ENCODE results near the gene EYA4.

Gene EYA4

DNA sequence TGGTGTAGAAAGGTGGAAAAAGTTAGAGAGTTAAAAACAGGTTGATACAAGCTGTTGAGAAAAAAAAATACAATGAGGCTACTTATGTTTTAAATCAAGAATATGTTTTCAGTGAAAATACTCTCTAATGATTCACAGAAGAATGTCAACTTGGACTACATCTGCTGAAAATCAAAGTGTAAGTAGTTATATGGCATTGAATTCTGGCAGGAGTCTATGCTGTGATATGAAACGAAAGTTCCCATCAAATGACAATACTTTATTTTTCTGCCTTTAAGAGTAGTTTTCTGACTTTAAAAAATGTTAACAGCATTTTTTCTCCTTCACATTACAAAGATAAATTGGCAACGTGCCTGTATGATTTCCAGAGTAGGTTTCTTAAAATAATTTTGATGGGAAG, 158.3 kb downstream of the EYA4 start:
- DNase-seq (ENCODE audit: low read depth) = no peak
- no peak overlapping the region for H3K4me3 ChIP-seq (ENCODE audit: low read depth, low read length)
- TF ChIP-seq POLR2A (IDR thresholded peaks at IDR 0.05; ENCODE audit: extremely low read depth, insufficient read length) = no peak
- TF ChIP-seq, protein P1, sequence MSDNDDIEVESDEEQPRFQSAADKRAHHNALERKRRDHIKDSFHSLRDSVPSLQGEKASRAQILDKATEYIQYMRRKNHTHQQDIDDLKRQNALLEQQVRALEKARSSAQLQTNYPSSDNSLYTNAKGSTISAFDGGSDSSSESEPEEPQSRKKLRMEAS (IDR thresholded peaks at IDR 0.05; ENCODE audit: low read depth, low read length) = no peak
- no peak for TF ChIP-seq MYC (IDR thresholded peaks at IDR 0.05; ENCODE audit: low read depth, low read length)
- TF ChIP-seq, protein P2, sequence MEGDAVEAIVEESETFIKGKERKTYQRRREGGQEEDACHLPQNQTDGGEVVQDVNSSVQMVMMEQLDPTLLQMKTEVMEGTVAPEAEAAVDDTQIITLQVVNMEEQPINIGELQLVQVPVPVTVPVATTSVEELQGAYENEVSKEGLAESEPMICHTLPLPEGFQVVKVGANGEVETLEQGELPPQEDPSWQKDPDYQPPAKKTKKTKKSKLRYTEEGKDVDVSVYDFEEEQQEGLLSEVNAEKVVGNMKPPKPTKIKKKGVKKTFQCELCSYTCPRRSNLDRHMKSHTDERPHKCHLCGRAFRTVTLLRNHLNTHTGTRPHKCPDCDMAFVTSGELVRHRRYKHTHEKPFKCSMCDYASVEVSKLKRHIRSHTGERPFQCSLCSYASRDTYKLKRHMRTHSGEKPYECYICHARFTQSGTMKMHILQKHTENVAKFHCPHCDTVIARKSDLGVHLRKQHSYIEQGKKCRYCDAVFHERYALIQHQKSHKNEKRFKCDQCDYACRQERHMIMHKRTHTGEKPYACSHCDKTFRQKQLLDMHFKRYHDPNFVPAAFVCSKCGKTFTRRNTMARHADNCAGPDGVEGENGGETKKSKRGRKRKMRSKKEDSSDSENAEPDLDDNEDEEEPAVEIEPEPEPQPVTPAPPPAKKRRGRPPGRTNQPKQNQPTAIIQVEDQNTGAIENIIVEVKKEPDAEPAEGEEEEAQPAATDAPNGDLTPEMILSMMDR (IDR thresholded peaks at IDR 0.05; ENCODE audit: low read depth, low read length) = no peak

DNA sequence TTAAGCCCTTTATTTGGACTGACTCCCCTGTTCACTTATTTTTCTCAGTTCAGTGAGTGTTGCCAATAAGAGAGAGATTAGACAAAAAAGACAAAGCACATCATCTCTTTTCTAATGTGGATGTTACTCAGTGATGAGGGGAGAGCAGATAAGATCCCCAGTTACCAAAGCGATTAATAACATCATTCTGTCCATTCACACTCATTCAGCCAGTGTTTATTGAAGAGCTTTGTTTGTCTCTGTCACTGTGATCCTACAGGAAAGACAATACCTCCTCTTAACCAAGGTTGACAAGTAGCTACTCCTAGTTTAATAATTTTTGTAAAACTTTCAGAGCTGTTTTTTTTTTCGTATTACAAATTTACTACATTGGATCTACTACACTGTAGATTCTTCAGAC, 163.0 kb downstream of the EYA4 start:
- TF ChIP-seq, protein P1 (IDR thresholded peaks at IDR 0.05; ENCODE audit: low read depth, low read length) = no peak
- TF ChIP-seq MYC (IDR thresholded peaks at IDR 0.05; ENCODE audit: low read depth, low read length) = no peak
- no peak for TF ChIP-seq POLR2A (IDR thresholded peaks at IDR 0.05; ENCODE audit: extremely low read depth, insufficient read length)
- TF ChIP-seq, protein P2 (IDR thresholded peaks at IDR 0.05; ENCODE audit: low read depth, low read length) = no peak
- no peak for DNase-seq (ENCODE audit: low read depth)
- H3K4me3 ChIP-seq (ENCODE audit: low read depth, low read length) = no peak overlapping the region

DNA sequence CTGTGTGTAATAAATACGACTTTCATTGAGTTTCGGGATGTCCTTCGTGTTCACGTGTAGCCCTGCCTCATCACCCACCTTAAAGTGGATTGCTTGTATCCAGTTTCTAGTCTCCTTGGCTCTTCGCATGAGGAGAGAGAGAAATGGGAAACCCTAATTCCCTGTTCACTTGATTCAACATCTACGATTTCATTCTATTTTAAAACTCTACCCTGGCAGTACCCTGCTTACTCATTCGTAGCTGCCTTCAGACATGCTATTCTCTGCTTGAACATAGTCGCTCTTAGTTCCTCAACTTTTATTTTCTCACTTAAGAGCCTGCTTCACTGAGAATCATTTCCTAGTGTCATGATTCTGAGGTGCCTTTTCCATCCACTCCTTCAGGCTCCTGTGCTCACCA, 163.6 kb downstream of the EYA4 start:
- DNase-seq (ENCODE audit: low read depth) = no peak
- no peak for TF ChIP-seq POLR2A (IDR thresholded peaks at IDR 0.05; ENCODE audit: extremely low read depth, insufficient read length)
- no peak for TF ChIP-seq MYC (IDR thresholded peaks at IDR 0.05; ENCODE audit: low read depth, low read length)
- TF ChIP-seq, protein P2 (IDR thresholded peaks at IDR 0.05; ENCODE audit: low read depth, low read length) = no peak
- TF ChIP-seq, protein P1 (IDR thresholded peaks at IDR 0.05; ENCODE audit: low read depth, low read length) = no peak
- H3K4me3 ChIP-seq (ENCODE audit: low read depth, low read length) = no peak overlapping the region

DNA sequence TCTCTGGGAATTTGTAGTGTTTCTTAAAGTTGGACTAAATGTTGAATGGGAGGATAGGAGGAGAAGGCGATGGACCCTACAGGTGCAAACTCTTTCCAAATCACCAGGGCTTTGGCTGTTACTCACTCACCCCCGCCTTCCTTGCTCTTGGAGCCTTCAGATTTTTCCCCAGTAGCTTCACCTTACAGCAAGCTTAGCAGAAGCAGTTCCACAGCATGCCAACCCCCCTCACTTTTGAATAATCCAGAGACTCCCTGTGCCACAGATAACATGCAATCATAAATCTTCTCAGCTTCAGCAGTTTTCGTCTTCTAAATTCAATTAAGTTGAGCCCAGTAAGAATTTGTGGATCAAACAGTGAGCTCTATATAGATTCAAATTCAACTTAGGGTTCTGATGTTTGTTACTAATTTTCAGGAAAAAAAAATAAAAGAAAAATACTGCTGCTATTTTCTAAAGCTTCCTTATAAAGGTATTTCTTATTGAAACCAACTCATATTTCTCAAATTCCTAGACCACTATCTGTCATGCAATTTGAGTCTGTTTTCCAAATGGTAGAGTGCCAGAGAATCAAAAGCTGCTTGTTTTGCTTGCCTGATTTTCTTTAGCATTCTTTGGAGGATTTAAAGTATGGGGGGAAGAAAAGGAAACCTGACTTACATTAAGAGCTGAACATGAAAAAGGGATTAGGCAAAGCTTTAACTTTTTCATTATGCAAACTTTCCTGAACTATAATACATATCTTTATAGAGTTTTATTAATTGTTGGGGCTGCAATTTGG, 166.4 kb downstream of the EYA4 start:
- no peak for DNase-seq (ENCODE audit: low read depth)
- TF ChIP-seq, protein P2 (IDR thresholded peaks at IDR 0.05; ENCODE audit: low read depth, low read length) = no peak
- TF ChIP-seq, protein P1 (IDR thresholded peaks at IDR 0.05; ENCODE audit: low read depth, low read length) = no peak
- TF ChIP-seq POLR2A (IDR thresholded peaks at IDR 0.05; ENCODE audit: extremely low read depth, insufficient read length) = no peak
- no peak for TF ChIP-seq MYC (IDR thresholded peaks at IDR 0.05; ENCODE audit: low read depth, low read length)
- no peak overlapping the region for H3K4me3 ChIP-seq (ENCODE audit: low read depth, low read length)

DNA sequence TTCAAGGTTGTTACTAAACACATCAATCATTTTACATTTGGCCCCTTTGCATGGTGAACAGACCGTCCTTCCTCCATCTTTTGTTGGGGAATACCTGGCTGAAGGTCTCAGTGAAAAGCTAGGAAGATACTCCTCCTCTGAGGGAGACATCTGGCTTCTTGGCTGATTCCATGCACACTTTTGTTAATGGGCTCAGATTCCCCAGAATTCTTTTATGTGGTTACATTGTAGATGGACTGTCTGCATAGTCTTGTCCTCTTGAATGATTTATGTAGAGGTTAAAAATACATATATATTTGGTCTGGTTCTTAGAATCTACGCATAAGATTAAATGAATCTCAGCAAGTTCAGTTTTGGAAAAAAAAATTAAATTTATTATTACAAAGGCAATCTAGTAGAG, 167.0 kb downstream of the EYA4 start:
- no peak overlapping the region for H3K4me3 ChIP-seq (ENCODE audit: low read depth, low read length)
- DNase-seq (ENCODE audit: low read depth) = no peak
- TF ChIP-seq MYC (IDR thresholded peaks at IDR 0.05; ENCODE audit: low read depth, low read length) (no peak), POLR2A (IDR thresholded peaks at IDR 0.05; ENCODE audit: extremely low read depth, insufficient read length) (no peak)
- TF ChIP-seq, protein P2 (IDR thresholded peaks at IDR 0.05; ENCODE audit: low read depth, low read length) = no peak
- TF ChIP-seq, protein P1 (IDR thresholded peaks at IDR 0.05; ENCODE audit: low read depth, low read length) = no peak
